HCT116 (cell line): ENCODE measurements around the gene HGFAC.

Experiments
- CTCF ChIP-seq, 3 experiments: fragments of 200-600 bp in 1 of 3; sonication (generic) in 1 of 3; IDR thresholded peaks in 2 of 3; conservative IDR thresholded peaks in 1 of 3; 2 replicates each; pipeline ENCODE4 v1.5.1; 2012 to 2017; ENCODE audit warnings: low read depth in 2 of 3, low read length in 2 of 3, antibody characterized with exemption in 1 of 3, borderline replicate concordance in 1 of 3, control low read depth in 1 of 3, mild to moderate bottlenecking in 1 of 3, mixed read lengths in 1 of 3, mixed run types in 1 of 3, moderate library complexity in 1 of 3; ENCODE audit not compliant: insufficient read depth in 1 of 3
- EZH2 ChIP-seq: fragments of 200-600 bp; sonication (generic); IDR thresholded peaks from 2 replicates; pipeline ENCODE4 v1.6.1; 2017; ENCODE audit warnings: antibody characterized with exemption, mixed run types
- JUND ChIP-seq: IDR thresholded peaks from 2 replicates; pipeline ENCODE4 v1.6.1; 2012
- POLR2A ChIP-seq: IDR thresholded peaks from 2 replicates; pipeline ENCODE4 v1.7.0; 2011; ENCODE audit warnings: borderline replicate concordance; ENCODE audit not compliant: insufficient read depth, insufficient read length; ENCODE audit errors: extremely low read depth
- RAD21 ChIP-seq: IDR thresholded peaks from 2 replicates; pipeline ENCODE4 v1.6.1; 2012; ENCODE audit warnings: low read depth, mild to moderate bottlenecking

- TF ChIP-seq CTCF (IDR thresholded peaks at IDR 0.05 in 2 of 3, conservative IDR thresholded peaks at IDR 0.05 in 1 of 3; ENCODE audit: borderline replicate concordance in 1 of 3, insufficient read depth in 1 of 3, low read depth in 2 of 3, low read length in 2 of 3) (no peak), JUND (no peak), EZH2 (no peak), POLR2A (no peak), RAD21 (no peak)
These were observed 13.9 kb upstream of the HGFAC start for GRCh38 chr4:3427706-3428446.
